Activated CD4-positive, CD25-positive, alpha-beta regulatory T cell treated with anti-CD3 and anti-CD28 coated beads, Interleukin-2, amount 50 U/mL, for 16 hours (primary cell): Measurements from ENCODE around the gene BST2.

Source experiments
- DNase-seq: peaks from one replicate; pipeline ENCODE4 v3.0.0-alpha.2; 2020; ENCODE audit warnings: low read depth, low spot score

Gene BST2, protein sequence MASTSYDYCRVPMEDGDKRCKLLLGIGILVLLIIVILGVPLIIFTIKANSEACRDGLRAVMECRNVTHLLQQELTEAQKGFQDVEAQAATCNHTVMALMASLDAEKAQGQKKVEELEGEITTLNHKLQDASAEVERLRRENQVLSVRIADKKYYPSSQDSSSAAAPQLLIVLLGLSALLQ

GRCh38 chr19:17405250-17406045, at the start of gene BST2:
TSS of gene BST2 (minus strand) at chr19:17405630. CDS start at chr19:17405575, 55 bp downstream.
- DNase-seq: no peak

DNA sequence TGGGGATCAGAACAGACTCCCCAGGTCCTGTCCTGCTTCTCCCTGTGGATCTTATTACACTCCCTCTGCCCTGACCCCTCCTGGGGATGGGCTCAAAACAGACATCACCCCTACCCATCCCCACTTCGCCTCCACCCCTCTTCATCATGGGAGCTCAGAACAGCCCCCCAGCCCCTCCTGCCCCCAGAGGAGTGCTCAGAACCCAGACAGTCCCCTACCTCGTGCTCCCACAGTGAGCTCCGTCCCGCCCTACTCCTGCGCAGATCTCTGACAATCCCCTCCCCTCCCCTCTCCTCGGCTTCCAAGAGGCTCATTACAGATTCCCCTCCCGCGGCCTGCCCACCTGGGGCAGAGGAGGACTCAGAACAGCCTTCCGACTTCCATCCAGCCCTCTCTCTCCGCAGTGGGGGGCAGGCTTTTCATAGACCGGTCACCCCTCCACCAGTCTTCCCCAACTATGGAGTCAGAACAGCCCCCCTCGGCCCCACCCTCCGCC, 49.2 kb upstream of the BST2 start:
- DNase-seq: no peak

- no peak for DNase-seq
Measured at GRCh38 chr19:17451820-17452219, 46.4 kb upstream of the BST2 start.

DNA sequence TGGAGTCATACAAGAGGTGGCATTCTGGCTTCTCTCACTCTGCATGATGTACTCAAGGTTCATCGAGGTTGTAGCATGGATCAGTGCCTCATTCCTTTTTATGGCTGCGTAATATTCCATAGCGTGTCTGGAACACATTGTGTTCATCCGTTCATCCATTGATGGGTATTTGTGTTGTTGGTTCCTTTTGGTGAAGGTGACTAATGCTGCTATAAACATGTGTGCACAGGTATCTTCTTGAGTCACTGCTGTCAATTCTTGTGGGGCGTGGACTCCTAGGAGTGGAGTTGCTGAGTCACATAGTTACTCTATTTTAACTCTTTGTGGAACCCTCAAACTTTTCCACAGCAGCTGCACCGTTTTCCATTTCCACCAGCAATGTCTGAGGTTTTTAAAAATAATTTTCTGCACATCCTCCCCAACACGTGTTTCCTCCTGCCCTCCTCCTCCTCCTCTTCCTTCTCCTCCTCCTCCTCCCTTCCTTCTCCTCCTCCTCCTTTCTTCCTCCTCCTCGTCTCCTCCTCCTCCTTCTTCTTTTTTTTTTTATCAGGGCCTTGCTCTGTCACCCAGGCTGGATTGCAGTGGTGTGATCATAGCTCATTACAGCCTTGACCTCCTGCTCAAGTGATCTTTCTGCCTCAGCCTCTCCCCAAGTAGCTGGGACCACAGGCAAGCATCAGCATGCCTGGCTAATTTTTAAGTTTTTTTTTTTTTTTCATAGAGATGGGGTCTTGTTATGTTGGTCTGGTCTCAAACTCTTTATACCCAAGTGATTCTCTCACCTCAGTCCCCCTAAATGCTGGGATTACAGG, 45.0 kb upstream of the BST2 start:
- DNase-seq: no peak

GRCh38 chr19:17448131-17448967, 42.9 kb upstream of the BST2 start, which contains the start of gene TMEM221:
TSS of gene TMEM221 (minus strand) at chr19:17448668. CDS start at chr19:17448462, 206 bp downstream.
- DNase-seq: no peak

DNA sequence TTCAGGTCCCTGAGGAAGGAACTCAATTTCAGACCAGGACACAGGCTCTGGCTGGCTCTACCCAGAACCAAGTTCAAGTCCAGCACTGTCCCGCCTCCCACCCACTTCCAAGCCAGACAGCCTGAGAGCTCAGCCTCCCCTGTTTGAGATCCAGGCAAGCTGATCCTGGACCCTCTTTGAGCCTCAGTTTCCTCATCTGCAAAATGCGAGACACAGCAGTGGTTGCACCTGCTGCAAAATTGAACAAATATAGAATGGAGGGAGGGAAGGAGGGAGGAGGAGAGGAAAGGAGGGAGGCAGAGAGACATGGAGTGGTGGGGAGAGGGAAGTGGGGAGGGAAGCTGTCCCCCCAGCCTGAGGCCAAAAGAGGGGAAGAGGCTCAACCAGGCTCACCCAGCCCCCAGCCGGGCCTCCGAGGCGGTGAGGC, 42.3 kb upstream of the BST2 start:
- no peak for DNase-seq

DNA sequence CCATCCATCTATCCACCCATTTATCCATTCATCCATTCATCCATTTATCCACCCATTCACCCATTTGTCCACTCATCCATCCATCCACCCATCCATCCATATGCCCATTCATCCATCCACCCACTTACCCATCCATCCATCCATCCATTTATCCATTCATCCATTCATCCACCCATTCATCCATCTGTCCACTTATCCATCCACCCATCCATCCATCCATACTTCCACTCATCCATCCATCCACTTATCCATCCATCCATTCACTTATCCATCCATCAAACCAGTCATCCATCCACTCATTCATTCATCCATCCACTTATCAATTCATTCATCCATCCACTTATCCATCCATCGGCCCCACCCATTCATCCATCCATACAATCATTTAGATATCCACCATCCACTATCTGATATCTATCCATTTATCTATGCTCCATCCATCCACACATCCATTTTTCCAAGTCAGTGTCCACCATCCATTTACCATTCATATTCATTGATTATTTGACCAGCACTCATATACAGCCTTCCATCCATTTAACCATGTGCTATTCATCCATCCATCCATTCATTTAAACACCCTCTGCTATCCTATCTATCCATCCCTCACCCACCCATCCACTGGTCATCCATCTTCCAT, 40.2 kb upstream of the BST2 start:
- DNase-seq: no peak

- DNase-seq: no peak
Measured at GRCh38 chr19:17441241-17442021, 36.0 kb upstream of the BST2 start.

- no peak for DNase-seq
Measured at GRCh38 chr19:17436874-17437267, 31.4 kb upstream of the BST2 start.

GRCh38 chr19:17436094-17436873, 30.9 kb upstream of the BST2 start:
- no peak for DNase-seq

DNA sequence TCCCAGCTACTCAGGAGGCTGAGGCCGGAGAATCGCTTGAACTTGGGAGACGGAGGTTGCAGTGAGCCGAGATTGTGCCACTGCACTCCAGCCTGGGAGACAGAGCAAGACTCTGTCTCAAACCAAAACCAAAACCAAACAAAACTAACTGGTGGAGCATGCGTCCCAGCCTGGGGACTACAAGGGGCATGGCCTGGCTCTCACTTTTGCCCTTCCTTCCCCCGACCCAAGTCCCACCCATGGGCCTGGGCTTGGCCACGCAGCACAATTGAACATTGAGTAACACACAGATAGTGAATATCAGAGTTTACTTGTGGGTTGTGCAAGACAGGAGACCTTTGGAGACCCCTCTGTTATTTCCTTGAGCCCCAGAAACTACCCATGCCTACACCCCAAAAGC, 29.8 kb upstream of the BST2 start:
- no peak for DNase-seq

DNA sequence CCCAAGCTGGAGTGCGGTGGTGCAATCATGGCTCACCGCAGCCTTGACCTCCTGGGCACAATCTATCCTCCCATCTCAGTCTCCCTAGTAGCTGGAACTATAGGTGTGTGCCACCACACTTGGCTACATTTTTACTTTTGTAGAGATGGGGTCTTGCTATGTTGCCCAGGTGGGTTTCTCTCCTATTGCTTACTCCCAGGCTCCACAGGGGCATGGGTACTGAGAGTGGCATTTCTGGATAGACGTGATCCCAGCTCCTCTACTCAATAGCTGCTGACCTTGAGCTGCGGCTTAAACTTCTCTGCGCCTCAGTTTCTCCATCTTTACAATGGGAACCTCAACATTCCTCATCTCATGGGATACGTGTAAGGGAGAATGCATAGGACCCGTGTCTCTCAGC, 26.0 kb upstream of the BST2 start:
- no peak for DNase-seq

- no peak for DNase-seq
Measured at GRCh38 chr19:17429641-17430113, 24.2 kb upstream of the BST2 start.

GRCh38 chr19:17424743-17425365, 19.4 kb upstream of the BST2 start:
- no peak for DNase-seq

DNA sequence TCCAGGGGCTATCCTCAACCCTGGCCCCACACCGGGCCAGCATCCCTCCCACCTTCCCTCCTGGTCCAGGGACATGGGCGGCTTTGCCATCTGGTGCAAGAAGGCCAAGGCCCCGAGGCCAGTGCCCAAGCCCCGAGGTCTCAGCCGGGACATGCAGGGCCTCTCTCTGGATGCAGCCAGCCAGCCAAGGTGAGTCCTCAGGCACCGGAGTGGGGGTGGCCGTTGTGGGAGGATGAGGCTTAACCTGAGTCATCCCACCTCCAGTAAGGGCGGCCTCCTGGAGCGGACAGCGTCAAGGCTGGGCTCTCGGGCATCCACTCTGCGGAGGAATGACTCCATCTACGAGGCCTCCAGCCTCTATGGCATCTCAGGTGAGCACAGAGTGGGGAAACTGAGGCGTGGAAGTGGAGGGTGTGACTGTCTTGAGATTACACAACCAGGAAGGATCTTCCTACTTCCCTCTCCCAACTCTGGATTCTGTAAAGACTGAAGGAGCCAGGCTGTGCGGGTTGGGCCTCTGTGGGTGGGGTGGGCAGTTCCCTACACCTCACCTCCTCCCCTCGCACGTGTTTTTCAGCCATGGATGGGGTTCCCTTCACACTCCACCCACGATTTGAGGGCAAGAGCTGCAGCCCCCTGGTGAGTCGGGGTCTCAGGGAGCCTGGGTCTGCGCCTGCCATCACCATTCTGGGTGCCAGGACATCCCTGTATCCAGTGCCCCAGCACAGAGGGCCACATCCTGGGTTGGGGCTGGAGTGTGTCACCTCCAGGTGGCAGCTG, 18.2 kb upstream of the BST2 start:
- DNase-seq: no peak

- no peak for DNase-seq
Measured at GRCh38 chr19:17421942-17422341, 16.5 kb upstream of the BST2 start.

GRCh38 chr19:17420475-17420924, 15.1 kb upstream of the BST2 start:
- no peak for DNase-seq
